ENCODE results near the gene DLX3.
A peak's percentile ranks its signal among the peaks of the same experiment; 100 is the strongest.
"Not testable (repeated sequence)": the region's sequence is repeated elsewhere in the genome, so short reads cannot be mapped to it uniquely, and the experiment has no call there.

DLX3 gene

GRCh38 chr17:49995055-49995738 is at the start of gene DLX3:
Gene DLX3 (minus strand): TSS chr17:49995224. CDS start chr17:49994998, 226 bp downstream.
- peak; percentile 96 for DNase-seq
- H3K36me3 ChIP-seq: peaks cover 9% of the 10 kb centered on the region
- peaks cover 6% of the 10 kb centered on the region for H3K27me3 ChIP-seq (ENCODE audit: insufficient read depth, low read depth, severe bottlenecking)
- H3K27ac ChIP-seq: peak within 1 kb of the TSS; percentile 11; the same call in 1 of the 2 replicates
- H3K9me3 ChIP-seq (ENCODE audit: severe bottlenecking): no peaks in the 10 kb centered on the region
- TF ChIP-seq CTCF (IDR thresholded peaks at IDR 0.05; ENCODE audit: low read depth, low read length): peak; percentile 24; the same call in 1 of the 2 replicates
- H3K4me3 ChIP-seq (ENCODE audit: low read depth, low read length): peak within 1 kb of the TSS; percentile 55

GRCh38 chr17:50044483-50044882 is 49.5 kb upstream of the DLX3 start:
- no peak for DNase-seq
- Histone ChIP-seq H3K9me3 (ENCODE audit: severe bottlenecking) (no peaks in the 10 kb centered on the region), H3K36me3 (no peaks in the 10 kb centered on the region), H3K27me3 (ENCODE audit: insufficient read depth, low read depth, severe bottlenecking) (no peaks in the 10 kb centered on the region), H3K4me3 (ENCODE audit: low read depth, low read length) (no peak overlapping the region), H3K27ac (no peak overlapping the region)
- TF ChIP-seq CTCF (IDR thresholded peaks at IDR 0.05; ENCODE audit: low read depth, low read length): no peak

GRCh38 chr17:50043290-50044148 is 48.5 kb upstream of the DLX3 start:
- Histone ChIP-seq H3K36me3 (no peaks in the 10 kb centered on the region), H3K27ac (no peak overlapping the region)
- no peak for TF ChIP-seq CTCF (IDR thresholded peaks at IDR 0.05; ENCODE audit: low read depth, low read length)

GRCh38 chr17:50042211-50042610 is 47.2 kb upstream of the DLX3 start:
- no peak for TF ChIP-seq CTCF (IDR thresholded peaks at IDR 0.05; ENCODE audit: low read depth, low read length)
- H3K27me3 ChIP-seq (ENCODE audit: insufficient read depth, low read depth, severe bottlenecking): no peaks in the 10 kb centered on the region
- no peak for DNase-seq
- H3K4me3 ChIP-seq (ENCODE audit: low read depth, low read length): no peak overlapping the region
- no peak overlapping the region for H3K27ac ChIP-seq
- H3K9me3 ChIP-seq (ENCODE audit: severe bottlenecking): no peaks in the 10 kb centered on the region
- H3K36me3 ChIP-seq: no peaks in the 10 kb centered on the region

More at GRCh38 chr17:50043290-50044148, 48.5 kb upstream of the DLX3 start:
- no peaks in the 10 kb centered on the region for H3K27me3 ChIP-seq (ENCODE audit: insufficient read depth, low read depth, severe bottlenecking)
- H3K9me3 ChIP-seq (ENCODE audit: severe bottlenecking): no peaks in the 10 kb centered on the region
- no peak overlapping the region for H3K4me3 ChIP-seq (ENCODE audit: low read depth, low read length)
- DNase-seq: no peak

- H3K27me3 ChIP-seq (ENCODE audit: insufficient read depth, low read depth, severe bottlenecking); H3K27ac ChIP-seq; H3K36me3 ChIP-seq; H3K4me3 ChIP-seq (ENCODE audit: low read depth, low read length); DNase-seq; H3K9me3 ChIP-seq (ENCODE audit: severe bottlenecking): not testable (repeated sequence)
These were observed 45.5 kb upstream of the DLX3 start for GRCh38 chr17:50040496-50040895.

- H3K4me3 ChIP-seq (ENCODE audit: low read depth, low read length): no peak overlapping the region
- TF ChIP-seq CTCF (IDR thresholded peaks at IDR 0.05; ENCODE audit: low read depth, low read length): no peak
- no peak overlapping the region for H3K27ac ChIP-seq
- H3K27me3 ChIP-seq (ENCODE audit: insufficient read depth, low read depth, severe bottlenecking): no peaks in the 10 kb centered on the region
- no peaks in the 10 kb centered on the region for H3K9me3 ChIP-seq (ENCODE audit: severe bottlenecking)
- no peaks in the 10 kb centered on the region for H3K36me3 ChIP-seq
- DNase-seq: no peak
These were observed 44.0 kb upstream of the DLX3 start for GRCh38 chr17:50039058-50039457.
